DND-41 (cell line): ENCODE measurements around the gene GAST.

Source experiments
- EZH2 ChIP-seq: IDR thresholded peaks from 3 replicates; pipeline ENCODE4 v1.6.1; 2012; ENCODE audit warnings: borderline replicate concordance, low read depth, mild to moderate bottlenecking, moderate library complexity, low read length, inconsistent platforms; ENCODE audit not compliant: severe bottlenecking
- TF ChIP-seq, protein P1 (sequence below): IDR thresholded peaks from 2 replicates; pipeline ENCODE4 v1.5.1; 2012; ENCODE audit warnings: borderline replicate concordance, low read length, moderate library complexity, mild to moderate bottlenecking; ENCODE audit not compliant: poor library complexity, severe bottlenecking; ENCODE audit errors: extremely low read depth

GRCh38 chr17:41717408-41718286 is 5.5 kb downstream of the GAST start:
- TF ChIP-seq, protein P1, sequence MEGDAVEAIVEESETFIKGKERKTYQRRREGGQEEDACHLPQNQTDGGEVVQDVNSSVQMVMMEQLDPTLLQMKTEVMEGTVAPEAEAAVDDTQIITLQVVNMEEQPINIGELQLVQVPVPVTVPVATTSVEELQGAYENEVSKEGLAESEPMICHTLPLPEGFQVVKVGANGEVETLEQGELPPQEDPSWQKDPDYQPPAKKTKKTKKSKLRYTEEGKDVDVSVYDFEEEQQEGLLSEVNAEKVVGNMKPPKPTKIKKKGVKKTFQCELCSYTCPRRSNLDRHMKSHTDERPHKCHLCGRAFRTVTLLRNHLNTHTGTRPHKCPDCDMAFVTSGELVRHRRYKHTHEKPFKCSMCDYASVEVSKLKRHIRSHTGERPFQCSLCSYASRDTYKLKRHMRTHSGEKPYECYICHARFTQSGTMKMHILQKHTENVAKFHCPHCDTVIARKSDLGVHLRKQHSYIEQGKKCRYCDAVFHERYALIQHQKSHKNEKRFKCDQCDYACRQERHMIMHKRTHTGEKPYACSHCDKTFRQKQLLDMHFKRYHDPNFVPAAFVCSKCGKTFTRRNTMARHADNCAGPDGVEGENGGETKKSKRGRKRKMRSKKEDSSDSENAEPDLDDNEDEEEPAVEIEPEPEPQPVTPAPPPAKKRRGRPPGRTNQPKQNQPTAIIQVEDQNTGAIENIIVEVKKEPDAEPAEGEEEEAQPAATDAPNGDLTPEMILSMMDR, result no peak
- TF ChIP-seq EZH2, result no peak
